ENCODE results near the gene SV2A. TPM values are rescaled to one million over a fixed set of nuclear protein-coding genes. Genes with fewer than 3 reads are reported as not detected.

Gene SV2A
- total and polyA plus RNA-seq, 8 donors = 3.3 to 7.9 (median 6.2) TPM

- Histone ChIP-seq H3K27me3 (no peaks in the 10 kb centered on the region), H3K4me3 (no peak overlapping the region), H3K36me3 (peaks cover 0 to 4% of the 10 kb centered on the region in 2 donors), H3K4me1 (peaks cover 4 to 47% of the 10 kb centered on the region in 2 donors), H3K27ac (peak overlapping the region in 1 of 2 donors; percentile 37), H3K9me3 (no peaks in the 10 kb centered on the region)
- intact Hi-C loops (cut with DNase I) = no loop called here
- DNase-seq = no peak
- no peak for TF ChIP-seq CTCF (IDR thresholded peaks at IDR 0.05)
- ATAC-seq = no peak
These were observed 13.7 kb upstream of the SV2A start for GRCh38 chr1:149931212-149931790.

GRCh38 chr1:149929856-149930255, 12.2 kb upstream of the SV2A start:
- DNase-seq (no peak), ATAC-seq (no peak)
- TF ChIP-seq CTCF (IDR thresholded peaks at IDR 0.05) = no peak
- peaks cover 0 to 18% of the 10 kb centered on the region in 2 donors for H3K36me3 ChIP-seq
- intact Hi-C loops (cut with DNase I) = no loop called here
- no peak overlapping the region for H3K4me3 ChIP-seq
- no peaks in the 10 kb centered on the region for H3K27me3 ChIP-seq
- H3K27ac ChIP-seq = no peak overlapping the region
- H3K4me1 ChIP-seq = peaks cover 7 to 52% of the 10 kb centered on the region in 2 donors
- no peaks in the 10 kb centered on the region for H3K9me3 ChIP-seq

GRCh38 chr1:149928401-149928724, 10.7 kb upstream of the SV2A start:
- Histone ChIP-seq H3K9me3 (no peaks in the 10 kb centered on the region), H3K4me1 (peaks cover 7 to 57% of the 10 kb centered on the region in 2 donors), H3K27me3 (no peaks in the 10 kb centered on the region), H3K36me3 (peaks cover 0 to 33% of the 10 kb centered on the region in 2 donors), H3K27ac (peak overlapping the region; percentile 96 to 98), H3K4me3 (peak overlapping the region; percentile 80 to 89)
- DNase-seq (no peak), ATAC-seq (no peak)
- TF ChIP-seq CTCF (IDR thresholded peaks at IDR 0.05) = no peak
- intact Hi-C loops (cut with DNase I) = no loop called here

GRCh38 chr1:149927563-149928400, 10.1 kb upstream of the SV2A start, which contains the start of gene SF3B4:
TSS of gene SF3B4 (minus strand) at chr1:149927803. CDS start at chr1:149927759, 44 bp downstream.
- Histone ChIP-seq H3K36me3 (peaks cover 0 to 39% of the 10 kb centered on the region in 2 donors), H3K9me3 (no peaks in the 10 kb centered on the region), H3K27ac (peak within 1 kb of the TSS; percentile 96 to 98), H3K27me3 (no peaks in the 10 kb centered on the region), H3K4me1 (peaks cover 7 to 57% of the 10 kb centered on the region in 2 donors), H3K4me3 (peak within 1 kb of the TSS; percentile 80 to 89)
- TF ChIP-seq CTCF (IDR thresholded peaks at IDR 0.05) = no peak
- peak; percentile 100 for ATAC-seq
- intact Hi-C loops (cut with DNase I) = no loop called here
- DNase-seq = peak; percentile 94 to 98 (median 96)

- Histone ChIP-seq H3K27me3 (no peaks in the 10 kb centered on the region), H3K27ac (peak overlapping the region; percentile 96 to 98), H3K4me3 (peak overlapping the region; percentile 80 to 89), H3K4me1 (peaks cover 7 to 56% of the 10 kb centered on the region in 2 donors), H3K36me3 (peaks cover 0 to 46% of the 10 kb centered on the region in 2 donors), H3K9me3 (no peaks in the 10 kb centered on the region)
- intact Hi-C loops (cut with DNase I) = no loop called here
- no peak for TF ChIP-seq CTCF (IDR thresholded peaks at IDR 0.05)
- ATAC-seq (no peak), DNase-seq (no peak)
These were observed 9.5 kb upstream of the SV2A start for GRCh38 chr1:149927056-149927562.

Measured in left lung (tissue), 10 donors.